T-helper 2 cell treated with Interferon-gamma antibody and Interleukin-4, amounts not matched to agents 5 μg/mL and 100 μg/mL, for 36 hours (primary cell): ENCODE measurements around the gene PHTF2.
"Not testable (repeated sequence)": the region's sequence is repeated elsewhere in the genome, so short reads cannot be mapped to it uniquely, and the experiment has no call there.

Source experiments
- DNase-seq: peaks from one replicate; pipeline ENCODE4 v3.0.0; 2021; ENCODE audit warnings: low spot score
- H3K27ac Mint-ChIP-seq: one replicate; pipeline ENCODE4 v1.8.0; 2021; ENCODE audit warnings: mild to moderate bottlenecking, mixed read lengths
- H3K27me3 Mint-ChIP-seq: one replicate; pipeline ENCODE4 v1.8.0; 2021; ENCODE audit warnings: low read depth, mixed read lengths
- H3K36me3 Mint-ChIP-seq: one replicate; pipeline ENCODE4 v1.8.0; 2021; ENCODE audit warnings: low read depth, mixed read lengths
- H3K4me1 Mint-ChIP-seq: one replicate; pipeline ENCODE4 v1.8.0; 2021; ENCODE audit warnings: low read depth, mixed read lengths
- H3K4me3 Mint-ChIP-seq: one replicate; pipeline ENCODE4 v1.8.0; 2022; ENCODE audit warnings: mild to moderate bottlenecking, moderate library complexity, mixed read lengths
- H3K9me3 Mint-ChIP-seq: one replicate; pipeline ENCODE4 v1.8.0; 2021; ENCODE audit warnings: mixed read lengths

PHTF2 gene

GRCh38 chr7:77995717-77996116 lies 197.1 kb downstream of the PHTF2 start:
- no peak overlapping the region for H3K4me3 Mint-ChIP-seq
- H3K36me3 Mint-ChIP-seq: no peaks in the 10 kb centered on the region
- DNase-seq: no peak
- peaks cover 15% of the 10 kb centered on the region for H3K27me3 Mint-ChIP-seq
- H3K27ac Mint-ChIP-seq: no peak overlapping the region
- no peaks in the 10 kb centered on the region for H3K9me3 Mint-ChIP-seq
- H3K4me1 Mint-ChIP-seq: no peaks in the 10 kb centered on the region

- H3K4me3 Mint-ChIP-seq, H3K36me3 Mint-ChIP-seq, H3K27me3 Mint-ChIP-seq, H3K4me1 Mint-ChIP-seq, H3K9me3 Mint-ChIP-seq, DNase-seq, H3K27ac Mint-ChIP-seq: not testable (repeated sequence)
These were observed 200.6 kb downstream of the PHTF2 start for GRCh38 chr7:77999168-77999567.

GRCh38 chr7:78002021-78002420 lies 203.4 kb downstream of the PHTF2 start:
- Mint-ChIP-seq H3K9me3 (peaks cover 5% of the 10 kb centered on the region), H3K4me1 (no peaks in the 10 kb centered on the region), H3K36me3 (no peaks in the 10 kb centered on the region), H3K4me3 (no peak overlapping the region), H3K27ac (no peak overlapping the region), H3K27me3 (no peaks in the 10 kb centered on the region)
- DNase-seq: no peak

GRCh38 chr7:78002715-78003114 lies 204.1 kb downstream of the PHTF2 start:
- H3K27me3 Mint-ChIP-seq: no peaks in the 10 kb centered on the region
- H3K27ac Mint-ChIP-seq: no peak overlapping the region
- no peak for DNase-seq
- H3K9me3 Mint-ChIP-seq: peaks cover 5% of the 10 kb centered on the region
- H3K4me3 Mint-ChIP-seq: no peak overlapping the region
- no peaks in the 10 kb centered on the region for H3K36me3 Mint-ChIP-seq
- H3K4me1 Mint-ChIP-seq: no peaks in the 10 kb centered on the region

DNA sequence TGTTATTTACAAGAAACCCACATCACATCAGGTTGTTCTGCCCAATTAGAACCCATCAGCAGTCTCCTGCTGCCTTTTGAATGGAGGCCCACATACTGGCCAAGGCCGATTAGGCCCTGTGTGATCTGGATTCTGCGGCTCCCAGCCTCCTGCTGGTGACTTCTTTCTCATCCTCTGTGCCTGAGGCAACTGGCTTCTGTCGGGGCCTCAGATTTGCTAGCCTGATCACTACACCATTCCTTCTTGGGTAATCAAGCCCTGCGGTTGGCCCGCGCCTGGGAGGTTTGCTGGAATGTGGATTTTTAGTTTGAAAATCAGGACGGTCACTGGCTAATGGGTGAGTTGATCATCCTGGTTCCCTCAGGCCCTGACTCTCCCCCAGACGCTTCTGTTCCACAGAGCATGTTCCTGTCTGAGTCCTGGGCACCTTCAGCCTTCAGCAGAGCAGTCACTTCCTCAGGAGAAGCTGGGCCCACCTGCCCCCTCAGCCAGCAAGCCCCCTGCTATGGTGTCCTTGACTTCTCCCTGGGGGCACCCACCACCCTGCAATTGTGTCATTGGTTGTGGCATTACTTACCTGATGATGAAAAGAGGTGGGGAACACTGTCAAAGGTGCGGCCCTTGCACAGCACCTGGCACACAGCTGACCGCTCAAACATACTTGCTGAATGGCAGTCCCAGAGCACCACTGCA lies 207.6 kb downstream of the PHTF2 start:
- peaks cover 6% of the 10 kb centered on the region for H3K27me3 Mint-ChIP-seq

More for the DNA sequence above, 207.6 kb downstream of the PHTF2 start:
- Mint-ChIP-seq H3K36me3 (no peaks in the 10 kb centered on the region), H3K4me3 (no peak overlapping the region), H3K27ac (no peak overlapping the region), H3K9me3 (peaks cover 5% of the 10 kb centered on the region), H3K4me1 (no peaks in the 10 kb centered on the region)
- DNase-seq: no peak
